Left renal pelvis (tissue), 4 donors: ENCODE results near the gene DDR1. TPM values are rescaled to one million over a fixed set of nuclear protein-coding genes. Genes with fewer than 3 reads are reported as not detected.
"Not testable (repeated sequence)": the region's sequence is repeated elsewhere in the genome, so short reads cannot be mapped to it uniquely, and the experiment has no call there.

Source experiments
- DNase-seq, 4 donors: peaks; one replicate each; pipeline ENCODE4 v3.0.0-alpha.2; 2013; ENCODE audit warnings: low read depth in 4 of 4, low spot score in 3 of 4
- polyA plus RNA-seq, 4 donors: library from polyadenylated mRNA; unstranded; fragments of 120-200 nt; gene quantifications; one replicate each; pipeline ENCODE4 v1.2.1, GENCODE V29; 2013; ENCODE audit not compliant: insufficient read length in 4 of 4

Gene DDR1
- polyA plus RNA-seq, 4 donors: 55.6 to 201 (median 156) TPM

- DNase-seq: no peak
These were observed 7.7 kb downstream of the DDR1 start for GRCh38 chr6:30891816-30892538.

GRCh38 chr6:30893001-30893591 lies 8.8 kb downstream of the DDR1 start:
- no peak for DNase-seq

- DNase-seq: no peak
These were observed 9.3 kb downstream of the DDR1 start for GRCh38 chr6:30893666-30894065.

- DNase-seq: no peak
These were observed 10.1 kb downstream of the DDR1 start for GRCh38 chr6:30894381-30894780.

- no peak for DNase-seq
These were observed 10.6 kb downstream of the DDR1 start for GRCh38 chr6:30894935-30895334.

- no peak for DNase-seq
These were observed 11.0 kb downstream of the DDR1 start for GRCh38 chr6:30895343-30895742.

- no peak for DNase-seq
These were observed 12.2 kb downstream of the DDR1 start for GRCh38 chr6:30896541-30896940.

- no peak for DNase-seq
These were observed 13.6 kb downstream of the DDR1 start for GRCh38 chr6:30897882-30898281.

- DNase-seq: no peak
These were observed 14.5 kb downstream of the DDR1 start for GRCh38 chr6:30898750-30899360.

- DNase-seq: no peak
These were observed 16.6 kb downstream of the DDR1 start for GRCh38 chr6:30900863-30901417.

- no peak for DNase-seq
These were observed 17.1 kb downstream of the DDR1 start for GRCh38 chr6:30901436-30901835.

- not testable (repeated sequence) for DNase-seq
These were observed 17.9 kb downstream of the DDR1 start for GRCh38 chr6:30902196-30902595.

- DNase-seq: no peak
These were observed 18.4 kb downstream of the DDR1 start for GRCh38 chr6:30902709-30903108.

- no peak for DNase-seq
These were observed 18.9 kb downstream of the DDR1 start for GRCh38 chr6:30903236-30903635.

GRCh38 chr6:30907290-30907757 lies 23.0 kb downstream of the DDR1 start:
- peak in 1 of 4 donors; percentile 7 for DNase-seq

GRCh38 chr6:30907758-30908591 lies 23.7 kb downstream of the DDR1 start, which contains the start of gene GTF2H4:
Gene GTF2H4, plus strand, starts transcription at chr6:30908207.
- peak; percentile 91 to 98 (median 96) for DNase-seq

GRCh38 chr6:30908700-30909099 lies 24.4 kb downstream of the DDR1 start:
- no peak for DNase-seq

- not testable (repeated sequence) for DNase-seq
These were observed 26.2 kb downstream of the DDR1 start for GRCh38 chr6:30910473-30910872.

GRCh38 chr6:30912746-30913520 lies 28.6 kb downstream of the DDR1 start:
- no peak for DNase-seq

- DNase-seq: no peak
These were observed 29.4 kb downstream of the DDR1 start for GRCh38 chr6:30913721-30914075.
